Measurements from ENCODE around the gene KRT6C.
"Not testable (repeated sequence)": the region's sequence is repeated elsewhere in the genome, so short reads cannot be mapped to it uniquely, and the experiment has no call there.

KRT6C gene

GRCh38 chr12:52454411-52455201 is 19.0 kb downstream of the KRT6C start:
- no peak for DNase-seq

GRCh38 chr12:52452101-52452500 is 21.5 kb downstream of the KRT6C start, which contains the start of gene KRT6B:
Gene KRT6B (minus strand): TSS chr12:52452146. CDS start chr12:52452078, 68 bp downstream.
- DNase-seq: no peak

GRCh38 chr12:52448228-52448627 is 25.4 kb downstream of the KRT6C start:
- DNase-seq: no peak

GRCh38 chr12:52447196-52447595 is 26.4 kb downstream of the KRT6C start:
- DNase-seq: not testable (repeated sequence)

DNA sequence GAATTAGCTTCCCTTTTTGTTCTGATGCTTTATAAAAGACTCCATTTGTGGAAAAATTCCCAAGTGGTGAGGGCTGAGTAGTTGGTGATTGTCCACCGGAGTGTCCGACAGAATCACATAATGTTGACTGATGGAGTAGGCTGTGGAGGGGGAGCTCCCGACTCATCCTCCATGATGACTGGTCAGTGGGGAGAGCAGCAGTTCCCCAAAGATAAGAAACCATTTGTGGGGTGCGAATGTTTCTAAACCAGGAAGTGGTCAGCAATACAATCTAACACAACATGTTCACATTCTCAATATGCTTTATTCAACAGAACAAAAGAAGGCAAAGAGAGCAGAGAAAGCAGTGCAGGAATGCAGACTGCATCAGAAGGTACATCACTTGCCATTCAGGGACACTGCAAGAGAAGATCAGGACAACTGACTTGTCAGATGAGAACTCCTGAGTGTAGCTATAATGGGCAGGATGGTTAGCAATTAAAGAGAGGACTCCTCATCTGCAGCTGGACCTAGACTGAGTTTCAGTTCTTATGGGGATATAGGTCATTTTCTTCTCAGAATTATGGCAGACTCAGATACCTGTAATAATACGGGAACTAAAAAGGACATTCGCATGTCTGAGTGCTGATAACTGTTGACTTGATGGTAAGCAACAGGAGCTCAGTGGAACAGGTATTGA is 27.1 kb downstream of the KRT6C start:
- no peak for DNase-seq

- DNase-seq: no peak
Observed at GRCh38 chr12:52445876-52446275, 27.7 kb downstream of the KRT6C start.

GRCh38 chr12:52444647-52445595 is 28.7 kb downstream of the KRT6C start:
- DNase-seq: no peak

GRCh38 chr12:52443966-52444365 is 29.6 kb downstream of the KRT6C start:
- no peak for DNase-seq

DNA sequence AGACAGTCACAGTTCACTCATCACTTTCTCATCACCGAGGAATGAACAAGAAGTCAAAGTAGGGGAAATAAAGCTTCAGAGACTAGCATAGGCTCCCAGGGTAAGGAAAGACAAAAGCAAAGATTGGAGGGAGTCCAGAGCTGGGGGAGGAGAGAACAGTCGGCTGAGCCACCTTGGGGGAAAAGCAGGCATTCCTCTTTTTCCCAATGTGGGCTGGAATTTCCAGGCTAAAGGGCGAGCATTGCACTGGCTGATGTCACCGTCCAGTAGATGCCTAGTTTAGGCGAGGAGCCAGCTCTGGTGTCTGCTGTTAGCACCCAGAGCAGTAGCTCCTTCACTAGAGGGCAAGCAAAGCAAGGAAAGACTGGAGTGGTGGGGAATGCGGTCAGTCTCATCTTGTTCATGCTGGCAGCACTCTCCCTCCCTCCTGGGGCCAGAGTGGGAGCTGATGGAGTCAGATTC is 31.0 kb downstream of the KRT6C start:
- DNase-seq: no peak

GRCh38 chr12:52441320-52441911 is 32.2 kb downstream of the KRT6C start:
- no peak for DNase-seq

DNA sequence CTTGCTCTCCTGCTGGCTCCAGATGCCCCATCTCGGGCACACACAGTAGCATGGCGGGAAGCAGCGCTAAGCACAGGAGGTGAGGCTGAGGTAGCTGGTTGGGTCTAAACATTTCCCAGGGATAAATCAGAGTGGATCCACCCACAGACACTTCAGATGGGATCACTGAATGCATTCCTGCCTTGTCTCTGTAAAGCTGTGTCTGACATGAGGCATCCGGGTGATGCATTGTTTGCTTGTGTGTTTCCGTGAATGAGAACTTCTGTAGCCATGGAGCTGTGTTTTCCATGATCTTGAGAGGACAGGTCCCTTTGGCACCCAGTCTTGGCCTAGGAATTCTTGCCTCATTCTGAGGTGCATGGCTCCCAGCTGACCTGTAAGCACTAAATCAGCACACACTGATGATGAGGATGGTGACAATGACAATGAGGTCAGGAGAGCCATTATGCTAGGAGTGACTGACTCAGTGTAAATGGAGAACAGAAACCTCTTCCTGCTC is 32.7 kb downstream of the KRT6C start:
- no peak for DNase-seq

DNA sequence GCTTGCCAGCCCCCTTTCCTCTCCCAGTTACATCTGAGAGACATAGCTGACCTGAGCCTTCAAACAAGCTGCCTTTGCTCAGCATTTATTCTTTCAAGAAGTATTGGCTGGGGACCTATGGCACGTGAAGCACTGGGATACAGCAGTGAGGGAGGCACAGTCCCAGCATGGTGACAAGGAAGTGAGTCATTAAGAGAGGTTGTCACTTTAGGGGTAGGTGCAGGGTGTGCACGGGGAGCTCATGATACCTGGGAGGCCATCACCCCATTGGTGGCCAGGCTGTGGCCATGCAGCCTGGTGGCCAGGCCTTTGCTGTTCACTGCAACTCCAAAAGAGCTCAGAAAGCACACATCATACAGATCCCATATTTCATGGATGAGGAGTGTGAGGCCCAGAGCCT is 33.8 kb downstream of the KRT6C start:
- DNase-seq: no peak

DNA sequence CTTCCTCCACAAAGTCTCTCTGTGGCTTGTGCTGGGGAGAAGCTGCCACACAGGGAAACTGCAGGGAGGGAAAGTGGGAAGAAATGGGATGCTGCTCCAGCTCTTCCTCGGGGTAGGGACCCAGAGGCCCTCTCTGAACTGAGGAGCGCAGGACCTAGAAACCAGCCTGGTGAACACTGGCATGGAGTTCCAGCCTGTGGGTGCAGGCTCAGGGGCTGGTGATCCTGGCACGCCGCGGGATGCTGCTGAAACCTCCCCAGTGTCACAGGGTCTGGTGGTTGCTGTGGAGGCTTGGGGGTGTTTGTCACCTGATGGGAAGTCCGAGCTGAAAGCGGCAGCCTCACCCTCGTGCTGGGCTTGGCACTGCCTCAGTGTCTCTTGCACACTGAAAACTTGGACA is 34.2 kb downstream of the KRT6C start:
- no peak for DNase-seq

DNA sequence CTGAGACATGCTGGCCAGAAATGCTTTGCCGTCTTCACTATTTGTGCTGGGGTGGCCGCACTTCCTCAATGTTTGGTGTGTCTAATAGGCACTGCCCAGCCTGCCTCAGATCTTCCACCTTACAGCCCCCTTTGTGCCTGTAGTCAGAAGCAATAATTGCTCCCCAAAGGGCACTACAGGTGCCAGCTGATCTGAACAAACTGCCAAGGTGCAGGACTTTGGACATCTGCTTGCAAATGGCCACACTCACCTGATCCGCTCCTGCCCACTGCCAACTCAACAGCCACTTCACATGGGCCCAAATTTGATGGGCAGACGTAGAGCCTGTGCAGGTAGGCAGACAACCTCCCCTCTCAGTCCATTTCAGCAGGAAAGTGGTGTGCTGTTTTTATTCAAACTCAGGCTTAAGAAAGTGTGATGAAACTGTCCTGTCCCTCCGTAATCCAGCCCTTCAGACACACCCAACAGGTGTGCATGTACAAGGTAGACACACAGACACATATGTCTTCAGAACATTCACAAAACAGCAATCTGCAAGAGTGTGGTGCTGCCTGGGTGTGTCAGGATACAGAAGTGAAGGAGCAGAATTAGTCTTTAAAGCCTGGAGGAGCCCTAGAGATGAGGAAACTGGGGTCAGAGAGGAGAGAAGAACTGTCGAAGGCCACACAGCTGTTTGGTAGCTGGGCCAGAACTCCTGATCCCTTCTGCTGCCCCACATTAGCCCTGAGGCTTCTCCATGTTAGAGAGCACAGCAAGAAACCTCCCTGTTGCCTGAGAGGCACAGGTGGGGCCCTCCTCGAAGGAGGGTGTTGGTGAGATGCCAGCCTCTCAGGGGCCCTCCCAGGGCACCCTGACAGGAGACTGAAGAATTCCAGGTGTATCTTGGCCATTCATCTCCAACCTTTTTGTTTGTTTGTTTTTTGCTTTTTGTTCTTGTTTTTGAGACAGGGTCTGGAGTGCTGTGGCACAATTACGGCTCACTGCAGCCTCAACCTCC is 35.0 kb downstream of the KRT6C start:
- DNase-seq: no peak

- DNase-seq: no peak
Observed at GRCh38 chr12:52437508-52437907, 36.1 kb downstream of the KRT6C start.

- no peak for DNase-seq
Observed at GRCh38 chr12:52436828-52437474, 36.7 kb downstream of the KRT6C start.

DNA sequence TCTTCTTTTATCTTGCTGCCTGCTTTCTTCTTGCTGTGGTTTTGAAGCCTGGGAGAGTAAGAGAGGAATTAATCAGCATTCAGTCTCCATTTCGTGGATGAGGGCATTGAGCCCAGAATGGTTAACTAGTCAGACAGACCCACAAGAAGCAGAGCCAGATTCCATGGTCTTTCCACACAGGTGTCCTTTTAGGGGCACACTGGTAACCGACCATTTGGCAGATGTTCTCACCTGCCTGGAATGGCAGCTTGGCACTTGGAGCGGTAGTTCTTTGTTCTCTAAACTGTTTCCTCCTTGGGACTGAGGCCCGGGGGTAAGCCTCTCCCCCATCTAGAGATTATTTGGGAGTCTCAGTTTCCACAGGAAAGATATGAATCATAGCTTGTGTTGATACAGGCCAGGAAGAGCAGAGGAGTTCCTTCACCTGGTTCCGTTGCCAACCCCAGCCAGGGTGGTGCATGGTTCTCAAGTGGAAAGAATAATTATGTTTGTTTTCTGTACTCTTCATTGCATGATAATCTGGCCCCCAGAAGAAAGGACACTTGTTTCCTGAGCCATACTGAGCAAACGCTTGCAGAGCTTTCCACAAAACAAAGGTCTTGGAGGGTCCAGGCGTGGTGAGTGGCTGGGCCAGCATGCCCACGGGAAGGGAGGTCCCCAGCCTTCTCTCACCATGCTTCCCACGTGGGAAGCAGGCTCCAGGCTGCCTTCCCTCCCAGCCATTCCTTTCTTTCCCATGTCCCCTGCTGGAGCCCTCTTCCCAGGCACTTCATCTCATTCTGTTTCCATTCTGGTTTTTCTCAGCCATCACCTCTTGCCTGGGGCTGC is 37.4 kb downstream of the KRT6C start:
- DNase-seq: no peak

GRCh38 chr12:52435659-52435999 is 38.0 kb downstream of the KRT6C start:
- no peak for DNase-seq

- DNase-seq: no peak
Observed at GRCh38 chr12:52434760-52435530, 38.7 kb downstream of the KRT6C start.

Measured in NCI-H187 treated with DMSO at 0.1 percent for 48 hours (cell line).